Lower leg skin (tissue), 4 donors: ENCODE measurements around the gene SCAMP4. TPM values are rescaled to one million over a fixed set of nuclear protein-coding genes. Genes with fewer than 3 reads are reported as not detected.

Source experiments
- DNase-seq, 2 donors: peaks; one replicate each; pipeline ENCODE4 v3.0.0-alpha.2; 2019; ENCODE audit warnings: low spot score in 2 of 2
- H3K4me3 ChIP-seq: fragments of 200-600 bp; sonication (generic); 2 replicates; pipeline ENCODE4 v1.5.1; 2017; ENCODE audit warnings: mild to moderate bottlenecking, low read depth; ENCODE audit not compliant: poor library complexity, severe bottlenecking
- CTCF ChIP-seq, 3 donors: fragments of 450-650 bp; IDR thresholded peaks; one replicate each; pipeline ENCODE4 v1.5.1; 2016; ENCODE audit warnings: antibody characterized with exemption in 3 of 3, mild to moderate bottlenecking in 3 of 3, moderate library complexity in 2 of 3
- POLR2A ChIP-seq, 2 donors: fragments of 450-650 bp; IDR thresholded peaks; one replicate each; pipeline ENCODE4 v1.6.1; 2016 to 2017; ENCODE audit warnings: antibody characterized with exemption in 2 of 2, mild to moderate bottlenecking in 1 of 2, moderate library complexity in 1 of 2
- WGBS, 2 donors: methylation state at CpG; one replicate each; pipeline ENCODE4 v1.1.5; 2018; 5-methylcytosine and 5-hydroxymethylcytosine counted together
- intact Hi-C: fragments of 100-400 bp; cut with DNase I; formaldehyde crosslinking; loops from one replicate; pipeline ENCODE4 v1.15.0; 2023; ENCODE audit warnings: low total_unique reads
- total RNA-seq, 4 donors: library from RNA; depleted of rRNA; stranded (reverse); fragments of >200 nt; gene quantifications; one replicate each; pipeline ENCODE4 v1.1.0, GENCODE V29; 2016

The SCAMP4 gene
- total RNA-seq, 4 donors from 2014 or later: 108 to 119 (median 113) TPM

- no peak overlapping the region for H3K4me3 ChIP-seq
- TF ChIP-seq CTCF (IDR thresholded peaks at IDR 0.05) (no peak), POLR2A (IDR thresholded peaks at IDR 0.05) (no peak)
- WGBS, 2 donors: 95 to 96% methylated on average over 25 of the region's 25 CpGs
- no peak for DNase-seq
- intact Hi-C loops: no loop called here
Measured at GRCh38 chr19:1917926-1918325, 12.7 kb downstream of the SCAMP4 start.

GRCh38 chr19:1918975-1919374 is 13.8 kb downstream of the SCAMP4 start:
- TF ChIP-seq CTCF (IDR thresholded peaks at IDR 0.05) (no peak), POLR2A (IDR thresholded peaks at IDR 0.05) (no peak)
- H3K4me3 ChIP-seq: no peak overlapping the region
- WGBS, 2 donors: 90% methylated on average over 27 to 28 of the region's 28 CpGs
- intact Hi-C loops: no loop called here
- DNase-seq: no peak

- intact Hi-C loops: no loop called here
- no peak overlapping the region for H3K4me3 ChIP-seq
- no peak for TF ChIP-seq CTCF (IDR thresholded peaks at IDR 0.05)
- TF ChIP-seq POLR2A (IDR thresholded peaks at IDR 0.05): no peak
- 92% methylated on average over 19 of the region's 19 CpGs for WGBS, 2 donors
- DNase-seq: no peak
Measured at GRCh38 chr19:1920644-1921043, 15.4 kb downstream of the SCAMP4 start.

GRCh38 chr19:1921326-1921725 is 16.1 kb downstream of the SCAMP4 start:
- TF ChIP-seq CTCF (IDR thresholded peaks at IDR 0.05) (no peak), POLR2A (IDR thresholded peaks at IDR 0.05) (no peak)
- intact Hi-C loops: no loop called here
- H3K4me3 ChIP-seq: no peak overlapping the region
- DNase-seq: no peak
- WGBS, 2 donors: 95 to 98% methylated on average over 17 to 19 of the region's 19 CpGs

- 85 to 95% methylated on average over 14 to 15 of the region's 15 CpGs for WGBS, 2 donors
- no peak for DNase-seq
- no peak overlapping the region for H3K4me3 ChIP-seq
- intact Hi-C loops: no loop called here
- TF ChIP-seq CTCF (IDR thresholded peaks at IDR 0.05): no peak
- no peak for TF ChIP-seq POLR2A (IDR thresholded peaks at IDR 0.05)
Measured at GRCh38 chr19:1921825-1922224, 16.6 kb downstream of the SCAMP4 start.

GRCh38 chr19:1922803-1923202 is 17.6 kb downstream of the SCAMP4 start:
- intact Hi-C loops: no loop called here
- 93 to 94% methylated on average over 23 of the region's 23 CpGs for WGBS, 2 donors
- no peak for DNase-seq
- no peak overlapping the region for H3K4me3 ChIP-seq
- TF ChIP-seq CTCF (IDR thresholded peaks at IDR 0.05): no peak
- TF ChIP-seq POLR2A (IDR thresholded peaks at IDR 0.05): no peak
